Kidney glomerular epithelial cell (primary cell): ENCODE measurements around the gene CCL26.
A peak's percentile ranks its signal among the peaks of the same experiment; 100 is the strongest.
"Not testable (repeated sequence)": the region's sequence is repeated elsewhere in the genome, so short reads cannot be mapped to it uniquely, and the experiment has no call there.

Experiments used
- DNase-seq: peaks from one replicate; lab custom pipeline; 2025; lab: John Stamatoyannopoulos, UW

The CCL26 gene

DNA sequence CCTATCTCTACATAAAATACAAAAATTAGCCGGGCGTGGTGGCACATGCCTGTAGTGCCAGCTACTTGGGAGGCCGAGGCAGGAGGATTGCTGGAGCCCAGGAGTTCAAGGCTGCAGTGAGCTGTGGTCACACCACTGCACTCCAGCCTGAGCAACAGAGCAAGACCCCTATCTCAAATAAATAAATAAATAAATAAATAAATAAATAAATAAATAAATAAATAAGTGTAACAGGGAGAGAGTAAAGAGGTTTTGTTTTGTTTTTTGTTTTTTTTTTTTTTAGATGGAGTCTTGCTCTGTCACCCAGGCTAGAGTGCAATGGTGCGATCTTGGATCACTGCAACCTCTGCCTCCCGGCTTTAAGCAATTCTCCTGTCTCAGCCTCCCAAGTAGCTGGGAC is 20.6 kb upstream of the CCL26 start:
- DNase-seq: not testable (repeated sequence)

DNA sequence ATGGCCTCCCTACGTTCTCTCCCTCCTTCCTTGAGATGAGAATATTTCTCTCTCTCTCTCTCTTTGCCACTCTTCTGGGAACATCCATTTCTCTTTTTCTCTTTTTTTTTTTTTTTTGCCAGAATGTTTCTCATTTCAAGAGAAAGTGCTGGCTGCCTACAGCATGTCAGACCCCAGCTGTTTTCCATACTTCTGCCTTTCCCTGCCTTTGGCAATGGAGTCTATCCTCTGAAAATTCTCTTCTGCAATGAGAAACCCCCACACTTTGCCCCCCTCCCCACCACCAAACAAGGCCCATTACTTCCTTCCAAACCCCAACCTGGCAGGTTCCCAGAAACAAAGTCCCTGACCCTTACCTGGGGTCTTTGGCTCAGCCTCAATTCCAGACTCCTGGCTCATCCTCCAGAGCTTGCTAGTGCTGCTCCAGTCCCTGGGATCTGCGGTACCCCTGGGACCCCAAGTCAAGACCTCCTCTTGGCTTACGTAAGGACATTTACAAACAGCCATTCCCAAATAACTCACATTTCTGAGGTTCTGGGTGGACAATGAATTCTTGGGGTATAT is 17.4 kb upstream of the CCL26 start:
- DNase-seq: no peak

DNA sequence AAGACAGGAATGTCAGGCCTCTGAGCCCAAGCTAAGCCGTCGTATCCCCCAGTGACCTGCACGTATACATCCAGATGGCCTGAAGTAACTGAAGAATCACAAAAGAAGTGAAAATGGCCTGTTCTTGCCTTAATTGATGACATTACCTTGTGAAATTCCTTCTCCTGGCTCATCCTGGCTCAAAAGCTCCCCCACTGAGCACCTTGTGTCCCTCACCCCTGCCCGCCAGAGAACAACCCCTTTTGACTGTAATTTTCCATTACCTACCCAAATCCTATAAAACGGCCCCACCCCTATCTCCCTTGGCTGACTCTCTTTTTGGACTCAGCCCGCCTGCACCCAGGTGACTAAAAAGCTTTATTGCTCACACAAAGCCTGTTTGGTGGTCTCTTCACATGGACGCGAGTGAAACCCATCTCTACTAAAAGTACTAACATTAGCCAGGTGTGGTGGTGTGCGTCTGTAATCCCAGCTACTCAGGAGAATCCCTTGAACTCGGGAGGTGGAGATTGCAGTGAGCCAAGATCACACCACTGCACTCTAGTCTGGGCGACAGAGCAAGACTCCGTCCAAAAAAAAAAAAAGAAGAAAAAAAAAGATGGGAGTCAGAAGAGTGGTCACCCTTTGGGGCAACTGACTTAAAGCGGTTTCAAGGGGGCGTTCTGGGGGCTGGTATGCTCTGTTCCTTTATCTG is 16.3 kb upstream of the CCL26 start:
- DNase-seq: not testable (repeated sequence)

- DNase-seq: not testable (repeated sequence)
These were observed 11.0 kb upstream of the CCL26 start for GRCh38 chr7:75783058-75783457.

- not testable (repeated sequence) for DNase-seq
These were observed 8.7 kb upstream of the CCL26 start for GRCh38 chr7:75780647-75781273.

DNA sequence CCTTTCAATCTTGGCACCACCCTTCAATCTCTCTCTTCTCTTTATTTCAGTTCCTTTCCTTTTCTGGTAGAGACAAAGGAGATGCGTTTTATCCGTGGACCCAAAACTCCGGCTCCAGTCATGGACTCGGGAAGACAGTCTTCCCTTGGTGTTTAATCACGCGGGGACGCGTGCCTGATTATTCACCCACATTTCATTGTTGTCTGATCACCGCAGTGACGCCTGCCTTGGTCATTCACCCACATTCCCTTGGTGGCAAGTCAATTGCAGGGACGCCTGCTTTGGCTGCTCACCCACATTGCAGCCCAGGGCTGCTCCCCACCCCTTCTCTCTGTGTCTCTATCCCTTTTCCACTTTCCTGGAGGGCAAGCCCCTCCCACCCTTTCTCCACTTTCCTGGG is 7.5 kb upstream of the CCL26 start:
- DNase-seq: not testable (repeated sequence)

- DNase-seq: not testable (repeated sequence)
These were observed 7.0 kb upstream of the CCL26 start for GRCh38 chr7:75779035-75779434.

DNA sequence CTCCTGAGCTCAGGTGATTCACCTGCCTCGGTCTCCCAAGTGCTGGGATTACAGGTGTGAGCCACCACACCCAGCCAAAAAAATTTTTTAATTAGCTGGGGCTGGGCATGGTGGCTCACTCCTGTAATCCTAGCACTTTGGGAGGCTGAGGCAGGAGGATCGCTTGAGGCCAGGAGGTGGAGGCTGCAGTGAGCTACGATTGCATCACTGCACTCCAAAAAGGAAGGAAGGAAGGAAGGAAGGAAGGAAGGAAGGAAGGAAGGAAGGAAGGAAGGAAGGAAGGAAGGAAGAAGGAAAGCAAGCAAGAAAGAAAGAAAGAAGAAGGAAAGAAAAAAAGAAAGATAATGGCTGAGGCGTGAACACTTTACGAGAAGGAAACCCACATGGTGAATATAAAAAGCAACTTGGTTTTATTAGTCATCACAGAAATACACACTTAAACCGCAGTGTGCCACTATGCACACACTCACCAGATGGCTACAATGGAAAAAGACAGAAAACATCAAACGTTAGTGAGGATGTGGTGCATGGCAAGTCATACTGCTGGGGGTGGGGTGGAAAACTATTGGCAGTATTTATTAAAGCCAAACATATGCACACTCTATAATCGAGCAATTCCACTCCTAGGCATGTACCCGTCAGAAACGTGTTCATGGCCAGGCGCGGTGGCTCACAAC is 4.4 kb upstream of the CCL26 start:
- DNase-seq: no peak

GRCh38 chr7:75773958-75774357 is 1.9 kb upstream of the CCL26 start:
- not testable (repeated sequence) for DNase-seq

DNA sequence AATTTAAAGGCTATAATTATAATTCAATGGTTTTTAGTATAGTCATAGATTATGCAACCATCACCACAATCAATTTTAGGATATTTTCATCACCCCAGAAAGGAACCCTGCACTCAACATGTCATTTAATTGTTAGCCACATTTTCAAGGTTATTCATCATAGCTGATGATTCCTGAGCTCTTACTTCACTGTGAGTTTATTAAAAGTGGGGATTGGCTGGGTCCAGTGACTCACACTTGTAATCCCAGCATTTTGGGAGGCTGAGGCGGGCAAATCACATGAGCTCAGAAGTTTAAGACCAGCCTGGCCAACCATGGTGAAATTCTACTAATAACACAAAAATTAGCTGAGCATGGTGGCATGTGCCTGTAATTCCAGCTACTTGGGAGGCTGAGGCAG is 787 bp downstream of the CCL26 start:
- DNase-seq: no peak

DNA sequence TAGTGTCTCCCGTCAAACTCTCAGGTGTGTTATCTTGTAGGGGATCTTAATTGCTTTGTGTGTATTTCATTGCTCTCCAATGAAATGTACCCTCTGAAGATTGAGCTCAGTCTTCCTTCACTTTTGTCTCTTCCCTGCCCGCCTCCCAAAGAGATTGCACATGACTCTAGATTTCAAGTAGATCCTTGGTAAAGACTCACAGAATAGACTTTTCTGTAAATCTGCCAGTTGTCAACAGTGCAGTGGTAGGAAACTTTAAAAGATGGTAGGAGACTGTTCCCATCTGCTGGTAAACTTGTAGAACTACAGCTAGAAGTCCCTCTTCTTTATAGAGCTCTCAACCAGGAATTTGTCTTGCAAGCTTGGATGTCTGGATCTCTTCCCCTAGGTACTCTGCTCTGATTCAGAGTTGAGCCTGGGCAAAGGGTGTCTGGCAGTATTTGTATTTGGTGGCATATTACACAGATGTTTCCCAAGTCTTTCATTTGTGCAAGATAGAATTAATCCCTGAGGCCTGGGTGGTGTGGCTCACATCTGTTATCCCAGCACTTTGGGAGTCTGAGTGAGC is 9.6 kb downstream of the CCL26 start:
- DNase-seq: peak; percentile 58

GRCh38 chr7:75761801-75762200 is 10.2 kb downstream of the CCL26 start:
- DNase-seq: not testable (repeated sequence)

GRCh38 chr7:75758491-75758890 is 13.5 kb downstream of the CCL26 start:
- no peak for DNase-seq

DNA sequence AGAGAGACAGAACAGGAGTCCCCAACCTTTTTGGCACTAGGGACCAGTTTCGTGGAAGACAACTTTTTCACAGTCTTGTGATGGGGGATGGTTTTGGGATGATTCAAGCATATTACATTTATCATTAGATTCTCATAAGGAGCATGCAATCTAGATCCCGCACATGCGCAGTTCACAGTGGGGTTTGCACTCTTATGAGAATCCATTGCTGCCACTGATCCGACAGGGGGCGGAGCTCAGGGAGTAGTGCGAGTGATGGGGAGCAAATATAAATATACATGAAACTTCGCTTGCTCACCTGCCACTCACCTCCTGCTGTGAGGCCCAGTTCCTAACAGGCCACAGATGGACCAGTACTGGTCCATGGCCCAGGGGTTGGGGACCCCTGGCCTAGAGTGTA is 14.2 kb downstream of the CCL26 start:
- no peak for DNase-seq

GRCh38 chr7:75756991-75757676 is 14.9 kb downstream of the CCL26 start:
- DNase-seq: no peak

DNA sequence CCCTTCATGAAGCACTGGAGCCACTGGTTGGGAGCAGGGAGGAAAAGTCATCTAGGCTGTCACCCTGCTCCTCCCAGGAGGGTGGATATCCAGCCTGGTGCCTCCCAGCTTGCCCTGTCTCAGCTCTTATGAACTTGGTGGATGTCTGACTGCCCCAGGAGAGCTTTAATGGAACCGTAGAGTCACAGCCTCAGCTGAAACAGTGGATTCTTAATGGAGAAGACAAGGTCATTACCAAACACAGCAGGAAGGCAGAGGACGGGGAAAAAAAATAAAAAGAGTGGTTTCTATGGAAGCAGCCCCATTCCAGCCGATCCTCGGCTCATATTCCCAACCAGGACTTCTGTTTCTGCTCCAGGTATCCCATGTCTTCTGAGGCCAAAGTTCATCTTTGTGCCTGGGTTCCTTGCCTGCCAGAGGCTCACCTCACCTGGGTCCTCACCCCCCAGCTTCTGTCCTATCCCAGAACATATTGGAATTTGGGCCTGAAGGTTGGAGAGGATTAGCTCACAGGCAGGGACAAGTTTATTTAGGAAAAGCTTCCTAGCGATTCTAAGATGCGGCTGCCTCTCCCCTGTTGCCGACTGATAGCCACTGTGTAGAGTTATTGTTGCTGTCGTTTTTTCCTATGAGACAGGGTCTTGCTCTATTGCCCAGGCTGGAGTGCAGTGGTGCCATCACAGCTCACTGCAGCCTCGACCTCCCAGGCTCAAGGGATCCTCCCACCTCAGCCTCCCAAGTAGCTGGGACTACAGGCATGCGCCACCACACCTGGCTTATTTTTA is 15.6 kb downstream of the CCL26 start:
- DNase-seq: no peak

DNA sequence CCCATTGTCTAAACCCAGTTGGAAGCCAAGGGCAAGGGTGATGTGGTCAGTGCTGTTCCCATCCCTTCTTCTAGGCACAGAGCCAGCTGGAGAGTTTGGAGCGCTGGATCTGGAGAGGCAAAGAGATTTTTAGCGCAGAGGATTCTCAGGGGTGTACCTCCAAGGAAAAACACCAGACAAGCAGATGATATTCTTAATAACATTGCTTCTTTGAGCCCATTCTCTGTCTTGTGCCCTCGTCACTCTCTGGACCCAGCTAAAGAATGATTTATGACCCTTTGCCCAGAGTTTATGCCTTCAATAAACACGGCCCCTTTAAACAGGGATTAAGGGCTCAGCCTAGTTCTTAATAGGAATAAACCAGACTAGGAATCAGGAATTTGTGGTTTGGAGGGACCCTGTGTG is 28.6 kb downstream of the CCL26 start:
- DNase-seq: no peak

GRCh38 chr7:75740846-75741497 is 31.0 kb downstream of the CCL26 start:
- no peak for DNase-seq

DNA sequence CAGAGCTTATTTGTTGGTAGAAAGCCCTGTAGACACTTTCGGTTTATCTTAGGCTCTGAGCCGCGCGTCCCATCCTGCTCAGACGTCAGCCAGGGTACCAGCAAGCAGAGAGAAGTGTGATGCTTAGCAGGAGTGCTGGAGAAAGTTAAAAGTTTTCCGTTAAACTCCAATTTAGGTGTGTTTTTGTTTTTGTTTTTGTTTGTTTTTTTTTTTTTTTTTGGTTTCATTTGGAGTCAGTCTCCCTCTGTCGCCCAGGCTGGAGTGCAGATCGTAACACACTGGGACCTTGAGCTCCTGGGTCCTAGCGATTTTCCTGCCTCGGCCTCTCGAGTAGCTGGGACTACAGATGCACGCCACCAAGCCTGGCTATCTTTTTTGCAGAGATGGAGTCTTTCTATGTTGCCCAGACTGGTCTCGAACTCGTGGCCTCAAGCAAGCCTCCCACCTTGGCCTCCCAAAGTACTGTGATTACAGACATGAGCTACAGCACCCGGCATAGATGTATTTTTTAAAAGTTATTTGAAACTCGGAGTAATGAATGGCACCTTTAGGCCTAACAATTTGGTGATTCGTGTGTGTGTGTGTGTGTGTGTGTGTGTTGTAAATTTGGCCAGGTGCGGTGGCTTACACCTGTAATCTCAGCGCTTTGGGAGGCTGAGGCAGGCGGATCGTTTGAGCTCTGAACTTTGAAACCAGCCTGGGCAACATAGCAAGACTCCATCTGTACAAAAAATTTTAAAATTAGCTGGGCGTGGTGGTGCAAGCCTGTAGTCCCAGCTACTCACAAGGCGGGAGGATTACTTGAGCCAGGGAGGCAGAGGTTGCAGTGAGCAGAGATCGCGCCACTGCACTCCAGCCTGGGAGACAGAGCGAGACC is 32.0 kb downstream of the CCL26 start:
- no peak for DNase-seq
